Measurements from ENCODE around the gene SLC66A2. TPM values are rescaled to one million over a fixed set of nuclear protein-coding genes. Genes with fewer than 3 reads are reported as not detected.

SLC66A2 gene
- total RNA-seq, 3 donors from 2014 or later = 33.7 to 38.7 (median 34.8) TPM

GRCh38 chr18:79905993-79906392, 45.5 kb downstream of the SLC66A2 start:
- ATAC-seq = no peak
- H3K27me3 Mint-ChIP-seq (ENCODE audit: low read depth) = no peaks in the 10 kb centered on the region
- no peak overlapping the region for H3K4me3 Mint-ChIP-seq
- peaks cover 24% of the 10 kb centered on the region for H3K36me3 Mint-ChIP-seq (ENCODE audit: insufficient read depth)
- H3K9me3 Mint-ChIP-seq = no peaks in the 10 kb centered on the region
- H3K4me1 Mint-ChIP-seq (ENCODE audit: low read depth) = peaks cover 6% of the 10 kb centered on the region
- DNase-seq = no peak

DNA sequence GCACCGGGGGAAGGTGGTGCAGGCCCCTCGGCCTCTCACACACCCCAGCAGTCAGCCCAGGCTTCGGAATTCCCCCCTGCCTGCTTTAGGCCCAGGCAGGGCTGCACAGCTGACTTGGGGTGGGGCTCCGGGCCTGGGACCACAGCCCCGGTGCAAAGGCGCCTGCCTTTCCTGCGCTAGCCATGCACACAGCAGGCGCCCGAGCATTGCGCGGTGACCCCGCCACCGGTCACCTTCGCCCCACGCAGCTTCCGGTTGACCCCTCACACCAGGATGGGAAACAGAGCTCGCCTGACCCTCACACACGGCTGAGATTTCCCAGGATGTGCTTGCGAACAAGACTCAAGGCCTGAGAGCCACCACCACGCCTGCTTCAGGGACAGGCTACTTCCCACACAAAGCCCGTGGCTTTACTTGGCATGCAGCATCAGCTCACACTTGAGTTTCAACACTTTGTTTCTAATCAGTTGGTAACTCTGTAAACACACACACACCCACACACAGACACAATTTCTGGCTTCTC, 46.0 kb downstream of the SLC66A2 start:
- H3K4me1 Mint-ChIP-seq (ENCODE audit: low read depth) = peaks cover 6% of the 10 kb centered on the region
- H3K27me3 Mint-ChIP-seq (ENCODE audit: low read depth) = no peaks in the 10 kb centered on the region
- ATAC-seq (no peak), DNase-seq (peak; percentile 3)
- no peaks in the 10 kb centered on the region for H3K9me3 Mint-ChIP-seq
- H3K4me3 Mint-ChIP-seq = no peak overlapping the region
- H3K36me3 Mint-ChIP-seq (ENCODE audit: insufficient read depth) = peaks cover 22% of the 10 kb centered on the region

GRCh38 chr18:79904357-79905147, 46.9 kb downstream of the SLC66A2 start:
- Mint-ChIP-seq H3K36me3 (ENCODE audit: insufficient read depth) (peaks cover 20% of the 10 kb centered on the region), H3K4me3 (no peak overlapping the region), H3K27me3 (ENCODE audit: low read depth) (no peaks in the 10 kb centered on the region), H3K4me1 (ENCODE audit: low read depth) (peaks cover 4% of the 10 kb centered on the region), H3K9me3 (no peaks in the 10 kb centered on the region)
- DNase-seq = no peak
- ATAC-seq = no peak

DNA sequence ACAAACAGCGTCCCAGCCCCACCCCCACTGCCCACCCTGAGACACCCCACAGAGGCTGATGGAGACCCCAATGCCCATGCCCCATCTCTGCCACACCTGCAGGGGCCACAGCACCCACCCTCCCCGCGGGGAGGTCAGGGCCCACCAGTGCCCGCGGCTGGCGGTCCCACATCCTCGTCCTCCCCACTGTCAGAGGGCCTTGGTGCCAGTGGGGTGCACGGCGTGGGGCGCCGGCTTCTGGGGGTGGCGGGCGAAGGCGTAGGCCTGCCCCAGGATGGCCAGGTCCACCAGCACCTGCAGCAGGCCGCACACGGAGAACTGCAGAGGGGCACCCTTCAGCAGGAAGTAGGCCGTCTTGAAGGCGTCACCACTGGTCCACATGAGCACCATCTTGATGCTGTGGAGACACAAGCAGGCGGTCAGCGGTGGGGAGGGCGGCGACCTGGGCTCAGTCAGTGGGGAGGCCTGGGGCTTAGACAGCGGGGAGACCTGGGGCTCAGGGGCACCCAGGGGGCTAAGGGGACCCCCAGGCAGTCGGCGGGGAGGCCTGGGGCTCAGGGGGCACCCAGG, 47.6 kb downstream of the SLC66A2 start:
- Mint-ChIP-seq H3K36me3 (ENCODE audit: insufficient read depth) (peaks cover 17% of the 10 kb centered on the region), H3K9me3 (no peaks in the 10 kb centered on the region), H3K4me3 (no peak overlapping the region), H3K4me1 (ENCODE audit: low read depth) (peaks cover 2% of the 10 kb centered on the region), H3K27me3 (ENCODE audit: low read depth) (no peaks in the 10 kb centered on the region)
- ATAC-seq = no peak
- no peak for DNase-seq

- Mint-ChIP-seq H3K36me3 (ENCODE audit: insufficient read depth) (peaks cover 11% of the 10 kb centered on the region), H3K27me3 (ENCODE audit: low read depth) (no peaks in the 10 kb centered on the region)
- no peak for DNase-seq
These were observed 48.3 kb downstream of the SLC66A2 start for GRCh38 chr18:79903071-79903635.

DNA sequence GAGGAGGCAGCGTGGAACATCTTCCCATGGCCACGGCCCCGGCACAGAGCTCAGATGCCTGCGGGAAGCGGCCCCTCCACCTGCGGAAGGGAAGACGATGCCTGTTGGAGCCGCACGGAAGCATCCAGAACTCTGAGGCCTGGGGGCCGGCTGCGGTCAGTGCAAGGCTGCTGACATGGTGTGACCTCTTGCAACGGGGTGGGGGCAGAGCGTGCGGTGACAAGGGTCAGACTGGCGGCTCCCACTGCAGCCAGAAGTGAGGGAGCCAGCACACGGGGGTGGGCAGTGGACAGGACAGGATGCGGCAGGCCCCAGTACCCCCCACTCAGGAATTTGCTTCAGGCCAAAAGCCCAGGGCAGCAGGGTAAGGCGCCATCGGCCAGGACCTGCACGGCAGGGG, 48.8 kb downstream of the SLC66A2 start:
- Mint-ChIP-seq H3K9me3 (peaks cover 5% of the 10 kb centered on the region), H3K4me3 (no peak overlapping the region), H3K27me3 (ENCODE audit: low read depth) (no peaks in the 10 kb centered on the region), H3K36me3 (ENCODE audit: insufficient read depth) (peaks cover 11% of the 10 kb centered on the region), H3K4me1 (ENCODE audit: low read depth) (peaks cover 2% of the 10 kb centered on the region)
- ATAC-seq (no peak), DNase-seq (no peak)

More at GRCh38 chr18:79903071-79903635, 48.3 kb downstream of the SLC66A2 start:
- Mint-ChIP-seq H3K4me1 (ENCODE audit: low read depth) (peaks cover 2% of the 10 kb centered on the region), H3K9me3 (no peaks in the 10 kb centered on the region), H3K4me3 (no peak overlapping the region)
- ATAC-seq = no peak

GRCh38 chr18:79902075-79902474, 49.4 kb downstream of the SLC66A2 start:
- DNase-seq (no peak), ATAC-seq (no peak)
- Mint-ChIP-seq H3K4me1 (ENCODE audit: low read depth) (peaks cover 2% of the 10 kb centered on the region), H3K9me3 (peaks cover 10% of the 10 kb centered on the region), H3K4me3 (no peak overlapping the region), H3K27me3 (ENCODE audit: low read depth) (no peaks in the 10 kb centered on the region), H3K36me3 (ENCODE audit: insufficient read depth) (peaks cover 12% of the 10 kb centered on the region)

DNA sequence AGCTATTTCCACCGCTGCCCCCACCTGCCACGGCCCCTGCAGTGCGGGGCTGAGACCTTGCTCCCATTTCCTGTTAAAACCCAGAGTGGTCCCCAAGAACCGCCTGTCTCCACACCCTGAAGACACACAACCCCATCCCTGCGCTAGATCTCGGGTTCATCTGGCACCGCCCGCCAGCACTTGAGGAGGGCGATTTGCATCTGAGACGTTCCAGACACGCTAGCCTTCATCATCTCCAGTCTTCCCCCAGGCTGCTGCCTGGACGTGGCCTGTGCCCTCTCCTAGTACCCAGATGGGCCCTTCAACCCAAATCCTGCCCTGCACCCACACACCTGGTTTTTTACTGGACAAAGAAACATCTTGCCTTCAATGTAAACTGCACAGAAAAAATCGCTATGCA, 49.8 kb downstream of the SLC66A2 start:
- no peak overlapping the region for H3K4me3 Mint-ChIP-seq
- H3K36me3 Mint-ChIP-seq (ENCODE audit: insufficient read depth) = peaks cover 12% of the 10 kb centered on the region
- ATAC-seq (no peak), DNase-seq (no peak)
- peaks cover 2% of the 10 kb centered on the region for H3K4me1 Mint-ChIP-seq (ENCODE audit: low read depth)
- H3K27me3 Mint-ChIP-seq (ENCODE audit: low read depth) = no peaks in the 10 kb centered on the region
- H3K9me3 Mint-ChIP-seq = peaks cover 14% of the 10 kb centered on the region

GRCh38 chr18:79900610-79901570, 50.6 kb downstream of the SLC66A2 start:
- ATAC-seq = no peak
- Mint-ChIP-seq H3K9me3 (peaks cover 15% of the 10 kb centered on the region), H3K4me1 (ENCODE audit: low read depth) (no peaks in the 10 kb centered on the region), H3K27me3 (ENCODE audit: low read depth) (no peaks in the 10 kb centered on the region), H3K36me3 (ENCODE audit: insufficient read depth) (peaks cover 12% of the 10 kb centered on the region), H3K4me3 (no peak overlapping the region)
- DNase-seq = peak; percentile 3

DNA sequence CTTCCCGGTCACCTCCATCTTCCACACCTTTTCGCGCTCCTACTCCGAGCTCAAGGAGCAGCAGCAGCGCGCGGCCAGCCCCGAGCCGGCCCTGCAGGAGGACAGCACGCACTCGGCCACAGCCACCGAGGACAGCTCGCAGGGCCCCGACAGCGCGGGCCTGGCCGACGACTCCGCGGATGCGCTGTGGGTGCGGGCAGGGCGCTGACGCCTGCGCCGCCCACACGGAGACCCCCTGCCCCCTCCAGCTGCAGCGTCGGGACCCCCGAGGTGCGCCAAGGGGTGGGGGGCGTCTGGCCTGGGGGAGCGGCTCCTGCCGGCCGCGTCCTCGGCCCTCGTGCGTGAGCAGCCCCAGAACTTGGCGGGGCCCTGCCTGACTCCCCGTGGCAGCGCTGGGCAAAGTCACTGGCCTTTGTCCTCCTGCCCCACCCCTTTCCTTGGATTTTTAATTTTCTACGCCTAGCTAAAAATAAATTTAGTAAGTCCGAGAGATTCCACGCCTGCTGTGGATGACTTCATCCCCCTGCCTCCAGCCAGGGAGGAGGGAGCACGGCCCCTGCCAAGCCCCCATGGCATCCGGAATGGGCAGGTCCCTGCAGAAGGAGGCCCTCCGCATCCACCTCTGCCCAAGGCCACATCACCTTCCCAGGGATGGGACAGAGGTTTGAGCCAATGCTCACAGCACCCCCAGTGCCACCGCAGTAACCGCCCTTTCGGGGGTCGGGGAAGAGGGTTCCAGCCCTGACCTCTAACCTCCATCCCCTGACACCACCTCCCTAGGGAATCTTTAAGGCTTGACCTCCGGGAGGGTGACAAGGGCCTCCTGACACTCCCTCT, 51.6 kb downstream of the SLC66A2 start:
- ATAC-seq (no peak), DNase-seq (peak; percentile 3)
- no peak overlapping the region for H3K4me3 Mint-ChIP-seq

DNA sequence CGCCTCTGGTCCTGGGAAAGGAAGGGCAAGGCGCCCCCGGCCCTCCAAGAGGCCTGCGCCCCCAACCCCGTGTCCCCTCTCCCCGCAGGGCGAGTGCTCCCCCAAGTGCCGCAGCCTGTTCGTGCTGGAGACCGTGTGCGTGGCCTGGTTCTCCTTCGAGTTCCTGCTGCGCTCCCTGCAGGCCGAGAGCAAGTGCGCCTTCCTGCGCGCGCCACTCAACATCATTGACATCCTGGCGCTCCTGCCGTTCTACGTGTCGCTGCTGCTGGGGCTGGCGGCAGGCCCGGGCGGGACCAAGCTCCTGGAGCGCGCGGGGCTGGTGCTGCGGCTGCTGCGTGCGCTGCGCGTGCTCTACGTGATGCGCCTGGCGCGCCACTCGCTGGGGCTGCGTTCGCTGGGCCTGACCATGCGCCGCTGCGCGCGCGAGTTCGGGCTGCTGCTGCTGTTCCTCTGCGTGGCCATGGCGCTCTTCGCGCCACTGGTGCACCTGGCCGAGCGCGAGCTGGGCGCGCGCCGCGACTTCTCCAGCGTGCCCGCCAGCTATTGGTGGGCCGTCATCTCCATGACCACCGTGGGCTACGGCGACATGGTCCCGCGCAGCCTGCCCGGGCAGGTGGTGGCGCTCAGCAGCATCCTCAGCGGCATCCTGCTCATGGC, 52.4 kb downstream of the SLC66A2 start:
- DNase-seq (no peak), ATAC-seq (no peak)
- no peaks in the 10 kb centered on the region for H3K4me1 Mint-ChIP-seq (ENCODE audit: low read depth)
- H3K36me3 Mint-ChIP-seq (ENCODE audit: insufficient read depth) = peaks cover 11% of the 10 kb centered on the region
- H3K9me3 Mint-ChIP-seq = peaks cover 29% of the 10 kb centered on the region
- H3K27me3 Mint-ChIP-seq (ENCODE audit: low read depth) = no peaks in the 10 kb centered on the region
- no peak overlapping the region for H3K4me3 Mint-ChIP-seq

More for the DNA sequence above, 51.6 kb downstream of the SLC66A2 start:
- H3K36me3 Mint-ChIP-seq (ENCODE audit: insufficient read depth) = peaks cover 12% of the 10 kb centered on the region
- no peaks in the 10 kb centered on the region for H3K27me3 Mint-ChIP-seq (ENCODE audit: low read depth)
- H3K9me3 Mint-ChIP-seq = peaks cover 24% of the 10 kb centered on the region
- no peaks in the 10 kb centered on the region for H3K4me1 Mint-ChIP-seq (ENCODE audit: low read depth)

DNA sequence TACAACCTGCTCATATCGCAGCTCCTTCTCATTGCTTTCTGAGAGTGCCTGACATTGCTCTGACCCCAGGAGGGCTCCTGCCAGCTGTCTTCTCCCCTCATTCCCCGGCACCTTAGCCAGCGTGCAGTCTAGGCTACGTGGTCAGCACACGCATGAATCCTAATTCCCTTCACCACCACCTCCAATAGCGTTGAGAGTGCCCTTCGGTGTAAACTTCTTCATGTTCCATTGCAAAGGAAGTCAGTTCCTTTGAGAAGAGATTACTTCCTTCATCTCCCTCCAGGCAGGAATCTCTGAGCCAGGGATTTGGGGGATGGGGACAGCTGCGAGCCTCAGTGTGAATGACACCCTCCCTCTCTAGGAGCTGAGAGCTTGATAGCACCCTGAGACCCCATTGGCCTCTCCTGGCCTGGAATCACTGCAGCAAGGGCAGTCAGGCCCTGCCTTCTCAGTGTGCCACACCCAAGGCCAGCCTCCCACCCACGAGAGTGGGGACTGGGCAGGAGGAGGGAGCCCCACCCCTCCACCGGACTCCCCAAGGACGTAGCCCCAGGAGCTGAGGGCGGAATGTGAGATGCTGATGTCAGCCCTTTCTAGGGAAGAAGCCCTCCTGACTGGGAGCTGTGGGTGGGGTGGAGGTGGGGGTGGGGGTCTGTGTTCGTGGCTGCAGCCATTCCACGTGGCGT, 53.4 kb downstream of the SLC66A2 start:
- Mint-ChIP-seq H3K4me1 (ENCODE audit: low read depth) (no peaks in the 10 kb centered on the region), H3K4me3 (no peak overlapping the region), H3K9me3 (peaks cover 39% of the 10 kb centered on the region), H3K36me3 (ENCODE audit: insufficient read depth) (peaks cover 8% of the 10 kb centered on the region), H3K27me3 (ENCODE audit: low read depth) (no peaks in the 10 kb centered on the region)
- no peak for DNase-seq
- no peak for ATAC-seq
